ENCODE measurements around the gene ATP10A. TPM values are rescaled to one million over a fixed set of nuclear protein-coding genes. Genes with fewer than 3 reads are reported as not detected.
"Not testable (repeated sequence)": the region's sequence is repeated elsewhere in the genome, so short reads cannot be mapped to it uniquely, and the experiment has no call there.

The ATP10A gene
- total RNA-seq, 1 donor from 2014 or later: 0.50 TPM

DNA sequence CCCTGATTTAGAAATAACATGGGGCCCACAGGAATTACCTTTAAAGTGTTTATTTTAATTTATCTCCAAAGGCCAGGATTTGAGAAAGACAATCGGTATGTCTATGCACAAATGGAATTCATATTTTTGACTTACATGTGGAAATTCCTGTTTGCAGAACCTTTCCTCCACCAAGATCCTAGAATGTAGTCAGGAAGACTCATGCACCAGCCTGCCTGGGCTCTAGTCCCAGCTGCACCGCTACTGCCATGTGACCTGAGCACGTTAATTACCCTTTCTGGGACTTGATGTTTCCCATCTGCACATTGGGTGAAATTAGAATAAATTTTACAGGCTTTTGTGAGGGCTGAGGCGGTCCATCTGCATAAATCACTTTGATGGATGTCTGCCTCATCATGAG is 194.2 kb downstream of the ATP10A start:
- DNase-seq (ENCODE audit: low spot score): no peak
- no peak for ATAC-seq

DNA sequence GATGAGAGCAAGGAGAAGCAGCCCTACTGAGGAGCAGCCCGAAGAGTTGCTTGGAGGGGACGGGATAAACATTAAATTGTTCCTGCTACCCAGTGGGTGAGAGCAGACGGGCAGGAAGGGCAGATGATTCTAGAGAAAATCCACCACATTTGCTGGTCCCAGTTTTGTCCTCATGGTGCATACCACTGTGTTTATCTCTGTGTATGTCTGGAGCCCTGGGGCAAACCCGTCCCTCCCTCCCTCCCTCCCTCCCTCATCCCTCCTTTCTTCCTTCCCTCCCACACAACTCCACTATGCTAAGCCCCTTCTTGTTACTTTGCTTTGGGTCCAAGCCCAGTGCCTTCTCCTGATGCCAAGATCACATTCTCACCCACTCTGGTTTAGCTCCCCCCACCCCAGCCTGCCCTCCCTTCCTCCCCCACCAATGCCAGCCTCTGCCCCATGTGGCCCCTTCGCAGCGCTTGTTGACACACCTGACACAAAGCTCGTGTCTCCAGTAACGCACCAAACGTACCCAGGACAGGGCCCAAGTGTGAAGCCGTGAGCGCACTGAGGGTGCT is 194.8 kb downstream of the ATP10A start:
- DNase-seq (ENCODE audit: low spot score) (no peak), ATAC-seq (no peak)

DNA sequence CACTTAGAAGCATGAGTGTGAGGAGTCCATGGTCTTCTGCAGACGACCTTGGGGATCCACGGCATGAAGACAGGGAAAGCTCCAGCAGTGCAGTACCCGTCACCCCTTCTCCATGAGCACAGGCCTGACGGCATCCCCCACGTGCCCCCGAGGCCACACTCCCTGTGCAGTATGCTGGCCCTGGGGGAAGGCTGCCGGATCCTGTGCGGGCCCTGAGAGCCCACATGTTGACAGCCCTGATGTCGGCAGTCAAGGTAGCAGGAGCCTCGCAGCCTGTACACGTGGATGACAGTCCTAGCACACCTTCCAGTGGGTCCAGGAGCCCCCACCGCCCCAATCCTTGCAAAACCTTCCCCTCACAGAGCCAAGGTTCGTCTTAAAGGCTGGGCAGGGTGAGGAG is 195.3 kb downstream of the ATP10A start:
- ATAC-seq (no peak), DNase-seq (ENCODE audit: low spot score) (no peak)

DNA sequence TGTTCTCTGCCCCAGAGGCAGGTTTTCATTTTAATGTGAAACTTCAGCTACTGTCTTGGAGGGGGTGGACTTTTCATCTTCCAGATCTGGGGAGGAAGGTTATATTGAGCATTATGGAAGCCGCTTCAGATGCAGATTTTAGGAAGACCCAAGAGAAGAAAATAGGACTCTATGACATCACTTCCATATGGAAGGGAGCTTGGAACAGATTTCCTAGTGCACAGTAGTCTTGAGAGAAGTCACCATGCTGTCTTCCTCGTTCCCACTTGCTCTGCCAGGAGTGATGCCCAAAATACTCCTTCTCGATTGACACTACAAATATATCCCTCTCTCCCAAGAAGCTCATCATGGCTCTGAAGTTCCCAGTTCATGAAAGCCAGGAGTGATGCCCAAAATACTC is 197.2 kb downstream of the ATP10A start:
- DNase-seq (ENCODE audit: low spot score): no peak
- no peak for ATAC-seq

DNA sequence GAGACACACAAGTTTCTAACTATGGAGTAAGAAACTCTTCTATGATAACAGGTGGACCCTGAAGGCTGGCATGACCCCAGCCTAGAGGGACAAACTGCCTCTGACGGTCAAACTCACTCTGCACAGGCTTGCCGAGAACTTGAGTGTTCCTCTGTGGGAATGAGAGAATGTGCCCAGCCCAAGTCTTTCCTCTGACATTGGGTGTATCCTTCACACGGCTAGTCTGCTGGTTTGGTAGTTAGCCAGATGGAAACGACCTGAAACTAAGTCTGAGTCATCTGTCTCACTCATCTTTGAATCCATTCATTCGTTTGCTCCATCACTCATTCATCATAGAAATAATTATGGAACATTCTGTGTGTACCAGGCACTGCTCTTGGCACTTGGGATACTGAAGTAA is 198.4 kb downstream of the ATP10A start:
- no peak for DNase-seq (ENCODE audit: low spot score)
- no peak for ATAC-seq

DNA sequence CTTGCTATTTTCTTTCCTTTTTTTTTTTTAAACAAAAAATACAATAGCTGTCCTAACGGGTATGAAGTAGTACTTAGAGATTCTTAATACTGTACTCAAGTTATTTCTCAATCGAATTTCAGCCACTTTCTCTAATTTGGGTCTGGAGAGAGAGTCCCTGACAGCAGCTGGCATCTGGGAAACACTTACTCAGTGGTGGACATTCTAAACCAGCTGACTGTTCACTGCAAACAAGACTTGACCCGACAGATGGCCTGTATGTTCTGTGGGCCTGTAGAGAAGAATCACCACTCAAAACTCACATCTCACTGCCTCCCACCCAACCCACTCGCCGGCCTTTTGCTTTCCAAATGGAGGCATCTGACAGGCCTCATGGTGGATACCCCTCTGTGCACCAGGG is 199.6 kb downstream of the ATP10A start:
- ATAC-seq: no peak
- DNase-seq (ENCODE audit: low spot score): no peak

DNA sequence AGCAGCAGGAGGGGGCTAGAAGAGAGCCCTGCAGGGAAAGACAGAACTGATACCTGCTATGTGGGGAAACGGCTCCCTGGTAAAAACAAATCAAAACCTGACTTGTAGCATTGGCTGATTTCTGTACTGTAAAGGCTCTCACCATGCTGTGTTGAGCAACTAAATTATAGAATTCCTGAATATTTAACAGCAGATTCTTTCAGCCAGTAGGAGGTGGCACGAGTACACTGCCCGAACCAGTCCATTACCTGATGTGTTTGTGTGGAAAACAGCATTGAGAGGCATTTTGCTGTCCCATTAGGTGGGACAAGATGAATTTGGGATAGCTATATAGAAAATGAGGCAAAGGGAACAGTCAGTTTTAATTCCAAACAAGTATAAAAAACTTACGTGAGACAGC is 201.2 kb downstream of the ATP10A start:
- no peak for ATAC-seq
- no peak for DNase-seq (ENCODE audit: low spot score)

DNA sequence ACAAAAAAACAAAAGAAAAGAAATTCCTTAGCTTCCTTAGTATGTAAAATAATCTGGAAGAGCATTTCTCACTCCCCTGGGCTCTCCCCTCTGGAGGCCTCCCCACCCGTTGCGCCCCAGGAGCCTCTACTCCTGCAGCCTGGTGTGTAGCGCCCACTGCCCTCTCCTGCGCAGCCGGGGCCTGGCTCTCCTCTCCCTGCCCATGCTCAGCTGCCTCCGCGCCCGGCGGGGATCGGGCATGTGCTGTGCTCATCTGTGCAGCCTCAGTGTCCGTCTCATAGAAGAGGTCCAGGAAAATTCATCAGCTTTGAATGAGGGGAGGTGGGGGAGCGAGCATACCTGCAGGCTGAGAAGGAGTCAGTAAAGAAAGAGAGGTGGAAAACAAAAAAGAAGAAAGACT is 203.9 kb downstream of the ATP10A start:
- ATAC-seq: no peak
- no peak for DNase-seq (ENCODE audit: low spot score)

DNA sequence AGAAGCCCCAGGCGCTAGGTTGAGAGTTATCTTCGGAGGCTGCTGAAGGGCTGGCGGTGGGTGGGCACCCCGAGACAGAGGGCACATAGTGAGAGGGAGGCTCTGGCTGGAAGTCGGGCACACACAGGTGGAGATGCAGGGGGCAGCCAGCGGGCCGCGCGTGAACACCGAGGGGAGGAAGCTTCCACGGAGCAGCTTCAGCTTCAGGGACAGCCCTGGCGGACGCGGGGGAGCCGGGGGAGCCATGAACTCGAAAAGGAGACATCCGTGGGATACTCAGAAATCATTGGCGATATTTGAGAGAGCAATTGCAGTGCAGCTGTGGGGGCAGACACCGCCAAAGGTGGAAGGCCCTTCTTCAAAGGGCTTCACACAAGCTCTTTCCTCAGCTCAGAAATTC is 204.6 kb downstream of the ATP10A start:
- DNase-seq (ENCODE audit: low spot score) (no peak), ATAC-seq (no peak)

DNA sequence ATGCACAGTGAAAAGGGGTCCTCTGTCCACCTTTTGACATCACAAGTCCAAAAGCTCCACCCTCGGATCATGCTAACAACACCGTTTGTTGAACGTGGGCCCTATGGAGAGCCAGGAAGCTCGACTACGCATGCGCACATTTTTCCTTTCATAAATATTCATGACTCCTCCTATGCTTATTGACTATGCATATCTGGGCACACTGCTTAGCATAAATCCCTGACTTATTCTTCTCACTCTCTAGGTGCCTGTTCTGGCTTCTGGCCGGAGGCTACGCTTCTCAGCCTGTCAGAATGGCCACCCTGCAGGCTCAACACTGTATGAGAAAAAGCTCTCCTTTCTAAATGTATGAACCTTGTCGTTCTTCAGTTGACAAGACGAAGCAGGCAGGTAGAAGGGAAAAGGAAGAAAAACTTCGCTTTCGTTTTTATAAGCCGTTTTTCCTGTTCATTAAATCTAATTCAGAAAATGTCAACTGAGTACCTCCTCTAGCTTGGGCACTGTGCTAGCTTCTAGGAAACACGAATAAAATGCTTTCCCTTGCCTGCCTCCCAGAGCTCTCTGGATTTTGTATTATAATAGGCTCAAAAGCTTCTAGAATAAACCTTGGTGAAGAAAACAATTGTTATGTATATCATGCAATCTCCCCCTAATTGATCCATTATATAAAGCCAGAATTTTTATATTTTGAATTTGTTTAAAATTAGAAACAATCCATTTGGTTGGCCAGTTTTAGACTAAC is 207.7 kb downstream of the ATP10A start:
- ATAC-seq (no peak), DNase-seq (ENCODE audit: low spot score) (no peak)

DNA sequence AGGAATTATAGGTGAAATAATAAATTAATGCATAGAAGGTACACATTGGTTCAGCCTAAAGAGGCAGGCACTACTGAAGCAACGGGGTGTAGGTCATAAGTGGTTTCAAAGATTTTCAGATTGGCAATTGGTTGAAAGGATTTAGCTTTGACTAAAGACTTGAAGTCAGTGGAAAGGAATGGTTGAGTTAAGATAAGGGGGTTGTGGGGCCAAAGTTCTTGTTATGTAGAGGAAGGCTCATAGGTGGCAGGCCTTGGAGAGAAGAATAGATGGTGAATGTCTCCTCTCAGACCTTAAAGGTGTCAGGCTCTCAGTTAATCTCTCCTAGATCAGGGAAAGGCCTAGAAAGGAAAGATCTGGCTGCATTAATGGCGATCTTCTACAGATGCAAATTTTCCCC is 209.8 kb downstream of the ATP10A start:
- ATAC-seq: no peak
- DNase-seq (ENCODE audit: low spot score): no peak

DNA sequence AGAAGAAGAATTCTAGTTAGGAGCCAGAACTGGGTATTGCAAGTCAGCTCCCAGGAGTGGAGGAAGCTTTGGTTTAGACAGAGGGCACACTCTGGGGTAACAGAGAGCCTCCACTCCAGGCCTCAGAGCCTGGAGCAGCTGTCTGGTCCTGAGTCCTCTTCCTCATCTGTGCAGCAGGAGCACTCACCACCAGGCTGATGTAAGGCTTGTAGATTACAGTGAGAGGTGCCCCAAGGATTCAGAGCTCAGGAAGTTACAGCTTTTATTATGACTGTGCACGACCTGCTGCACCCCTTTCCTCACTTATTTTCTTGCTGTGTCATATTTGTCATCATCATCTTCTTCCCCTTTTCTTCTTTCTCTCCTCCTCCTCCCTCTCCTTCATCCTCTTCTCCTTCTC is 210.4 kb downstream of the ATP10A start:
- DNase-seq (ENCODE audit: low spot score) (no peak), ATAC-seq (no peak)

DNA sequence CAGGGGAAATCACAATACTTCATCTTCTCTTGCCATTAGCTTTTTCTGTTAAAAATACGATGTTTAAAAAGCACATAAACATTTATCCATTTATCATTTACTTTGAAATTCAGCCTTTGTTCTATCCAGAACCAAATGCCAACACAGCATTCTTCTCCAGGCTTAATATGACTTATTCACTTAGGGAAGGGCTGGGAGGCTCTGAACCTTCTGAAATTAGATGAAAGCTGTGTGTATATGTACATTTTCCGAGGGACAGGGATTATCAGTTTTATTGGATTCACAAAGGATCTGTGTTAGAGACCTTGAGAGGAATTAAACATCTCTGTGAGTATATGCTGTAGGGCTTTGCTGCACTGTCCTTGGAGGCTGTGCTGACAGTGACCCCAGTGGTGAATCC is 213.7 kb downstream of the ATP10A start:
- DNase-seq (ENCODE audit: low spot score) (no peak), ATAC-seq (no peak)

DNA sequence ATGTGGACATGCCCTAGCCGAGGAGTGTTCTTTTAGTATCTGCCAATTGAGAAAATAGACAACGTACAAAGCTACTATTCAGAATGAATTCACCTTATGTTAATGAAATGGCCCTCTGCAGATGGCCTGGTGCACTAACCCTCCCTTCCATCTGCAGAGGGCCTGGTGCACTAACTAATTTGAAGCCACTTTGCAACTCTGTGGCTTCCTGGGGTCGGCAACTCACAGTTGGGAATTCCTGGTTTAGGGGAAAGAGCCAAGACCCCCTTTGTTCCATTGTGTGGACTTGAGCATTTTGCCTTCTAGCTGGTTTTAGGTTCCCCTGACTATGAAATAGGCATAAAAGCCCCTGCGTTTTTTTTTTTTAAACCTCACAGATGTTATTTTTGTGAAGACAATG is 220.0 kb downstream of the ATP10A start:
- no peak for ATAC-seq
- DNase-seq (ENCODE audit: low spot score): no peak

DNA sequence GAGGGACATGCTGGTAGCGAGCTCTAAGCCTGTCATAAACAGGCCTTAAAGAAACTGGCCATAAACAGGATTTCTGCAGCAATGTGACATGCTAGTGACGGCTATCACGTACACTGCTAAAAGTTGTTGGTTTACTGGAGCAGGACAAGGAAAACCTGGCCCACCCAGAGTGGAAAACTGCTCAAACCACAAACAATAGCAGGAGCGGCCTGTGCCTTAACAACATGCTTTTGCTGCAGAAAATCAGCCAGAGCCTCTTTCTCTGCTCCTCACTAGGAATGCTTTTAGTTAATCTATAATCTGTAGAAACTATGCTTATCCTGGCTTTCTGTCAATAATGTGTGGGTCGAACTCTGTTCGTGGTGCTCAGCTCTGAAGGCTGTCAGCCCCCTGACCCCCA is 221.4 kb downstream of the ATP10A start:
- no peak for ATAC-seq
- no peak for DNase-seq (ENCODE audit: low spot score)

DNA sequence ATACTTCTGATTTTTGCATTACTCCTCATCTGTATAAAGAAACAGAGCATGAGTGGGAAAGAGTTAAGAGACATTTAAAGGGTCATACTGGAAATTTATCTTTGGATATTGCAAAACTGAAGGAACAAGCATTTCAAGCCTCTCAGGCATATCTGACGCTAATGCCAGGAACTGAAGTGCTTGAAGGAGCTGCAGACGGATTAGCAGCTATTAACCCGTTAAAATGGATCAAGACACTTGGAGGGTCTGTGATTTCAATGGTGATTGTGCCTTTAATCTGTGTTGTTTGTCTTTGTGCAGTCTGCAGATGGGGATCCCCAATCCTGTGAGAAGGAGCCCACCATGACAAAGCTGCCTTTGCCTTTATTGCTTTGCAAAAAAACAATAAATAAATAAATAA is 221.8 kb downstream of the ATP10A start:
- no peak for ATAC-seq
- DNase-seq (ENCODE audit: low spot score): no peak

DNA sequence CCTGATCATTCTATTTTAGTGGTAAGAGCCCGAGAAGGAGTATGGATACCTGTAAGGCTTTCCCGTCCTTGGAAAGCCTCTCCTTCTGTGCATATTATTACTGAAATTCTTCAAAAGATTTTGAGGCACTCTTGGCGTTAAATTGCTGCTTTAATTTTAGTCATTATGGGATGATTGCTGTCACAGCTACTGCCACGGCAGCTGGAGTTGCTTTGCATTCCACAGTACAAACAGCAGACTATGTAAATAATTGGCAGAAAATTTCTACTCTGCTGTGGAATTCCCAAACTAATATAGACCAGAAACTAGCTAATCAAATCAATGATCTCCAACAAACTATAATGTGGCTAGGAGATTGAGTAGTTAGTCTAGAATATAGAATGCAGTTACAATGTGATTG is 222.2 kb downstream of the ATP10A start:
- DNase-seq (ENCODE audit: low spot score); ATAC-seq: not testable (repeated sequence)

DNA sequence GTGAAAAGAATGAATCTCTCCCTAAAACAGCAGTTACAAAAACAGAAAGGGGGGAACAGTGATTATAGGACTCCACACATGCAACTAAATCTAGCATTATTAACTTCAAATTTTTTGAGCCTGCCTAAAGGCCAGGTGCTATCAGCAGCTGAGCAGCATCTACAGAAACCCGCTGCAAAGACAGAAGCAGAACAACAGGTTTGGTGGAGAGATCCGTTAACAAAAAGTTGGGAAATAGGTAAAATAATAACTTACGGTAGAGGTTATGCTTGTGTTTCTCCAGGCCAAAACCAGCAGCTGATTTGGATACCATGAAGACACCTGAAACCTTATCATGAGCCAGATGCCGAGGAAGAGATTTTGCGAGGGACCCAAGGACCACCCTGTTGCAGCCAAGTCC is 222.7 kb downstream of the ATP10A start:
- DNase-seq (ENCODE audit: low spot score) (no peak), ATAC-seq (no peak)

DNA sequence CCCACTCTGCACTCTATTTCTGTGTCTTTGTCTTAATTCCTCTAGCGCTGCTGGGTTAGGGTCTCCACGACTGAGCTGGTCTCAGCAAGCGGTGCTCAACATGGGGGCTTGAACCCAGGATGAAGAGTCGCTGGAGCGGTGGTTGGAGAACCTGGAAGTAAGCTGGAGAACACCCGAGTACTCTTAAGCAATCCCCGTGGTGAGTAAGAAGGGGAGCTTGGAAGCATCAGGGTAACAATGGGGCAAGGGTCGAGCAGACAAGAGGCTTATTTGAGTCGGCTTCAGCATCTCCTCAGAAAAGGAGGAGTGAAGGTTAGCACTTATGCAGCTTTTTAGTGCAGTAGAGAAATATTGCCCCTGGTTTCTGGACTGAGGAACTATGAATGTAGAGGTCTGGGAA is 226.6 kb downstream of the ATP10A start:
- ATAC-seq; DNase-seq (ENCODE audit: low spot score): not testable (repeated sequence)

DNA sequence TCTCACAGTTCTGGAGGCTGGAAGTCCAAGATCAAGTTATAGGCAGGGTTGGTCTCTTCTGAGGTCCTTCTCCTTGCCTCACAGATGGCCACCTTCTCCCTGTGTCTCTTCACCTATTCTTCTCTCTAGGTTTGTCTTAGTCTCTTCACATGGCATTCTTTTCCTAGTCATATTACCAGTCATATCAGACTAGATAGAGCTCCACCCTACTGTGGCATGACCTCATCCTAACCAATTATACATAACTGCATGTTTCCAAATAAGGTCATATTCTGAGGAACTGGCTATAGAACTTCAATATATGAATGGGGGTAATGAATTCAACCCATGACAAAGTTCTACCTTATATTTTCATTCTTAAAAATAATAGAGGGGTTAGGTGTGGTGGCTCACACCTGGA is 227.9 kb downstream of the ATP10A start:
- ATAC-seq (no peak), DNase-seq (ENCODE audit: low spot score) (no peak)

DNA sequence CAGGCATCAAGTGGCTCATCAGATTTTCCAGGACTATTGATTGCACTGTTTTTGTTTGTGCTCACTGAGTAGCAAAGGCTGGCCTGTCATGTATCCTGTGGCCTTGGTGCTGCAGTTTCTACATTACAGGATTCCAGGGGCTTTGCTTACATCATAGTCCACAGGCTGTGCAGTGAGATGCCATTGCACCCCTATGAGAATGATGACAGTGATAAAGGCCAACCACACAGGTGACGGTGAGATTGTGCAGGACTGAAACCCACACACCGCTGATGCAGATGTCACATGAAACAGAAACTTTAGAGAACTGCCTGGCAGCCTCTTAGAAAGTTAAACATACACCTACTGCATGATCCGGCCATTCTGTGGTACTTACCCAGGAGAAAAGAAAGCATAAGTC is 229.3 kb downstream of the ATP10A start:
- ATAC-seq (no peak), DNase-seq (ENCODE audit: low spot score) (no peak)

DNA sequence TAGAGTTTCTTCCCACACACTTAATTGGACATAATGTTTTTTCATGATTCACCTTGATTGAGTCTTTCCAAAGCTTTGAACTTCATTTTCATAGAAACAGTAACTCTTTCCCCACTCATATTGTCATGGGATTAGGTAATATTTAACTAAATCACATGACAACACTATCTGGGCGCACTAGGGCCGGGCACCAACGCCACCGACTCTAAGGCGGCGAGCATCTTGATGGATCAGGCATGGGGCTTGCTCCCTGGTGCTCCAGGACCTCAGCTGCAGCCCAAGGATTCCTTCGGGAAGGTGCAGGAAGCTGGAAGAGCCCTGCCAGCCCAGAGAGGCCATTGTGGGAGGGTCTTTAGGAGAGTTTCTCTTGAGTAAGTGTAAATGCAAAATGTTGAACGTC is 231.2 kb downstream of the ATP10A start:
- no peak for DNase-seq (ENCODE audit: low spot score)
- no peak for ATAC-seq

Measured in left lobe of liver (tissue), 2 donors.